ENCODE results near the gene AMPH. TPM values are rescaled to one million over a fixed set of nuclear protein-coding genes. Genes with fewer than 3 reads are reported as not detected.

AMPH gene
- total and polyA plus RNA-seq, 2 of the 4 experiments (the other 2 are of a cell fraction) = 3.9 to 4.8 TPM

DNA sequence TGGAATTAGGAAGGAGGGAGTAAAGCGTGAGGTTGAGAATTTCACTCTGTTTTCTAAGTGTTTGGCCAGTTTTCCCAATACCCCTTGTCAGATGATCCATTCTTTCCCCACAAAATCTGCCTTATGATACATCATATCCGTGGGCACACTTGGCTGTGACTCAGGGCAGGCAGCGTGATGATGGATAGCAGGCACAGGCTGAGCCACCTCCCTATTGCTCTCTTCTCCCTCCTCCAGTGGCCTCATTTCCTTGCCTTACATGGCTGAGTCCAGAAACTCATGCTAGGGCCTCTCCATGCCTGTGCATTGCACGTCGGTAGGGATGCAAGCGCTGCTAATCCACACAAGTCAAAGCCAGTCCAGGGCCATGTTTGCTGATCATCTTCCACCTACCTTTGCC lies 128.3 kb downstream of the AMPH start:
- H2BK120ac ChIP-seq (ENCODE audit: low read depth, low read length) = no peak overlapping the region
- TF ChIP-seq RAD21 (IDR thresholded peaks at IDR 0.05; ENCODE audit: low read length) (no peak), SMC3 (IDR thresholded peaks at IDR 0.05; ENCODE audit: low read depth, low read length) (no peak), MXI1 (IDR thresholded peaks at IDR 0.05; ENCODE audit: borderline replicate concordance, low read depth, low read length) (no peak), MAFK (IDR thresholded peaks at IDR 0.05; ENCODE audit: low read depth, low read length) (no peak), RCOR1 (IDR thresholded peaks at IDR 0.05; ENCODE audit: insufficient replicate concordance, low read length) (no peak), MAZ (IDR thresholded peaks at IDR 0.05; ENCODE audit: borderline replicate concordance, low read depth, low read length) (no peak), CEBPB (IDR thresholded peaks at IDR 0.05; ENCODE audit: low read depth, low read length) (no peak), CTCF (conservative IDR thresholded peaks at IDR 0.05; ENCODE audit: low read depth, low read length) (no peak), NFE2L2 (IDR thresholded peaks at IDR 0.05; ENCODE audit: low read depth, low read length) (no peak), RFX5 (IDR thresholded peaks at IDR 0.05; ENCODE audit: low read depth, low read length) (no peak), POLR2A (IDR thresholded peaks at IDR 0.05; ENCODE audit: low read depth, low read length) (no peak), CHD1 (IDR thresholded peaks at IDR 0.05; ENCODE audit: low read depth, low read length) (no peak), FOS (IDR thresholded peaks at IDR 0.05; ENCODE audit: low read depth, low read length) (no peak)
- TF ChIP-seq, protein P1, sequence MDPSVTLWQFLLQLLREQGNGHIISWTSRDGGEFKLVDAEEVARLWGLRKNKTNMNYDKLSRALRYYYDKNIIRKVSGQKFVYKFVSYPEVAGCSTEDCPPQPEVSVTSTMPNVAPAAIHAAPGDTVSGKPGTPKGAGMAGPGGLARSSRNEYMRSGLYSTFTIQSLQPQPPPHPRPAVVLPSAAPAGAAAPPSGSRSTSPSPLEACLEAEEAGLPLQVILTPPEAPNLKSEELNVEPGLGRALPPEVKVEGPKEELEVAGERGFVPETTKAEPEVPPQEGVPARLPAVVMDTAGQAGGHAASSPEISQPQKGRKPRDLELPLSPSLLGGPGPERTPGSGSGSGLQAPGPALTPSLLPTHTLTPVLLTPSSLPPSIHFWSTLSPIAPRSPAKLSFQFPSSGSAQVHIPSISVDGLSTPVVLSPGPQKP (IDR thresholded peaks at IDR 0.05; ENCODE audit: borderline replicate concordance, low read depth, low read length) = no peak
- TF ChIP-seq, protein P2, sequence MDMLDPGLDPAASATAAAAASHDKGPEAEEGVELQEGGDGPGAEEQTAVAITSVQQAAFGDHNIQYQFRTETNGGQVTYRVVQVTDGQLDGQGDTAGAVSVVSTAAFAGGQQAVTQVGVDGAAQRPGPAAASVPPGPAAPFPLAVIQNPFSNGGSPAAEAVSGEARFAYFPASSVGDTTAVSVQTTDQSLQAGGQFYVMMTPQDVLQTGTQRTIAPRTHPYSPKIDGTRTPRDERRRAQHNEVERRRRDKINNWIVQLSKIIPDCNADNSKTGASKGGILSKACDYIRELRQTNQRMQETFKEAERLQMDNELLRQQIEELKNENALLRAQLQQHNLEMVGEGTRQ (IDR thresholded peaks at IDR 0.05; ENCODE audit: low read depth, low read length) = no peak
- no peaks in the 10 kb centered on the region for H3K9me3 ChIP-seq (ENCODE audit: control insufficient read depth, insufficient read depth, low read length)
- no peak overlapping the region for H4K5ac ChIP-seq (ENCODE audit: low read depth, low read length)
- dilution Hi-C loops (cut with HindIII; ENCODE audit: low sequenced_read_pairs, unreplicated experiment) = no loop called here
- H3K4ac ChIP-seq (ENCODE audit: low read depth, low read length) = no peak overlapping the region
- intact Hi-C loops (cut with micrococcal nuclease) = no loop called here
- 73% methylated on average over 5 of the region's 6 CpGs; no CpG with 5 or more reads in 1 of the 2 experiments for WGBS, 2 experiments (ENCODE audit: extremely low coverage in 2 of 2, insufficient read length in 1 of 2)
- in situ Hi-C loops (cut with MboI; ENCODE audit: low sequenced_read_pairs) = no loop called here
- no peak overlapping the region for H2BK20ac ChIP-seq (ENCODE audit: low read depth, low read length)
- no peak overlapping the region for H3K18ac ChIP-seq (ENCODE audit: low read depth, low read length)
- no peak overlapping the region for H3K27ac ChIP-seq (ENCODE audit: insufficient read depth, low read length)
- ATAC-seq (ENCODE audit: low read depth) (no peak), DNase-seq (no peak)
- no peak overlapping the region for H2AK9ac ChIP-seq (replicated peaks; ENCODE audit: low read depth, low read length, poor library complexity)
- H2BK5ac ChIP-seq (ENCODE audit: low read depth, low read length, poor library complexity, severe bottlenecking) = no peak overlapping the region
- H2BK15ac ChIP-seq (ENCODE audit: low read depth, low read length) = no peak overlapping the region
- no peak overlapping the region for H3K9ac ChIP-seq (ENCODE audit: low read depth, low read length)
- H2AFZ ChIP-seq (replicated peaks; ENCODE audit: low read length, poor library complexity) = no peak overlapping the region
- ChIA-PET POLR2A (ENCODE audit: unreplicated experiment) (interaction anchor here (0.6 kb wide), 1 partner anchor 83 kb away, joined by 7 read pairs; no protein-coding TSS in a partner anchor), CTCF (no interaction called here)
- H3K14ac ChIP-seq (replicated peaks; ENCODE audit: low read depth, low read length) = no peak overlapping the region
- no peaks in the 10 kb centered on the region; the same call in 1 of the 2 replicates for H3K4me1 ChIP-seq (ENCODE audit: control insufficient read depth, insufficient read depth, low read length)
- no peaks in the 10 kb centered on the region for H3K9me1 ChIP-seq (ENCODE audit: insufficient read depth, low read length)
- H3K27me3 ChIP-seq (ENCODE audit: control insufficient read depth, insufficient read depth, low read length) = no peaks in the 10 kb centered on the region
- no peak overlapping the region for H4K91ac ChIP-seq (ENCODE audit: insufficient read depth, low read depth, low read length)
- no peak overlapping the region for H3K4me2 ChIP-seq (ENCODE audit: low read depth, low read length)
- no peaks in the 10 kb centered on the region for H3K36me3 ChIP-seq (ENCODE audit: control insufficient read depth, insufficient read depth, low read length)
- no peak overlapping the region for H2AK5ac ChIP-seq (ENCODE audit: low read depth, low read length)
- no peak overlapping the region for H3K56ac ChIP-seq (ENCODE audit: extremely low read depth, insufficient read depth, low read length)
- H3K79me1 ChIP-seq (ENCODE audit: low read depth in 1 of 2, low read length in 2 of 2) = no peaks in the 10 kb centered on the region
- no peak overlapping the region for H4K8ac ChIP-seq (ENCODE audit: low read depth in 2 of 2, low read length in 2 of 2)
- H3K23ac ChIP-seq (ENCODE audit: low read depth, low read length) = no peak overlapping the region
- BruUV-seq (replicated peaks) = no TSS peak
- H4K20me1 ChIP-seq (ENCODE audit: insufficient read depth, low read length) = no peaks in the 10 kb centered on the region
- no peak overlapping the region for H3K4me3 ChIP-seq (ENCODE audit: insufficient read depth, low read depth, low read length)
